Activated CD4-positive, alpha-beta T cell treated with anti-CD3 and anti-CD28 coated beads for 4 hours (primary cell): ENCODE measurements around the gene DUSP15.

Source experiments
- DNase-seq, 2 donors: peaks; one replicate each; pipeline ENCODE4 v3.0.0-alpha.2; 2020

Gene DUSP15

GRCh38 chr20:31890646-31891045 is 20.3 kb upstream of the DUSP15 start:
- no peak for DNase-seq

GRCh38 chr20:31883829-31884228 is 13.5 kb upstream of the DUSP15 start:
- DNase-seq = no peak

GRCh38 chr20:31881945-31882344 is 11.6 kb upstream of the DUSP15 start:
- DNase-seq = no peak

GRCh38 chr20:31879143-31879987 is 9.0 kb upstream of the DUSP15 start:
- DNase-seq = peak; percentile 67 to 73

GRCh38 chr20:31877684-31878083 is 7.4 kb upstream of the DUSP15 start:
- DNase-seq = no peak

GRCh38 chr20:31875671-31876070 is 5.3 kb upstream of the DUSP15 start:
- no peak for DNase-seq

- DNase-seq = no peak
Observed at GRCh38 chr20:31872406-31872805, 2.1 kb upstream of the DUSP15 start.

GRCh38 chr20:31871618-31871954 is 1.3 kb upstream of the DUSP15 start:
- DNase-seq = no peak

- DNase-seq = no peak
Observed at GRCh38 chr20:31870726-31871617, 645 bp upstream of the DUSP15 start.

GRCh38 chr20:31869673-31869941 is 720 bp downstream of the DUSP15 start:
- DNase-seq = no peak

- no peak for DNase-seq
Observed at GRCh38 chr20:31868853-31869672, 1.3 kb downstream of the DUSP15 start.

GRCh38 chr20:31866221-31866620 is 4.1 kb downstream of the DUSP15 start:
- DNase-seq = no peak

- no peak for DNase-seq
Observed at GRCh38 chr20:31864521-31865400, 5.6 kb downstream of the DUSP15 start.

- no peak for DNase-seq
Observed at GRCh38 chr20:31863296-31864085, 6.8 kb downstream of the DUSP15 start.

GRCh38 chr20:31862506-31862905 is 7.8 kb downstream of the DUSP15 start:
- no peak for DNase-seq

- DNase-seq = no peak
Observed at GRCh38 chr20:31862157-31862470, 8.2 kb downstream of the DUSP15 start.

GRCh38 chr20:31861385-31862156 is 8.8 kb downstream of the DUSP15 start:
- DNase-seq = peak; percentile 52 to 64

GRCh38 chr20:31861135-31861384 is 9.3 kb downstream of the DUSP15 start:
- no peak for DNase-seq

- no peak for DNase-seq
Observed at GRCh38 chr20:31860390-31861134, 9.8 kb downstream of the DUSP15 start.

GRCh38 chr20:31859998-31860380 is 10.3 kb downstream of the DUSP15 start:
- DNase-seq = no peak
